DOHH2 (cell line): ENCODE measurements around the gene MAGEA11.

Source experiments
- CTCF ChIP-seq: fragments of 200-600 bp; sonication (generic); IDR thresholded peaks from one replicate; pipeline ENCODE4 v1.5.1; 2014; ENCODE audit warnings: antibody characterized with exemption, mild to moderate bottlenecking, low read depth, low read length; ENCODE audit not compliant: poor library complexity, severe bottlenecking
- EZH2phosphoT487 ChIP-seq: fragments of 200-600 bp; sonication (generic); IDR thresholded peaks from 2 replicates; pipeline ENCODE4 v1.6.1; 2017; ENCODE audit warnings: borderline replicate concordance, mild to moderate bottlenecking, antibody characterized with exemption, low read length, moderate library complexity, mixed read lengths

- no peak for TF ChIP-seq CTCF
- no peak for TF ChIP-seq EZH2phosphoT487
Observed at GRCh38 chrX:149683966-149684730, 27.7 kb upstream of the MAGEA11 start.
